ENCODE results near the gene GDE1. TPM values are rescaled to one million over a fixed set of nuclear protein-coding genes. Genes with fewer than 3 reads are reported as not detected.

Gene GDE1
- total RNA-seq, 1 experiment from 2014 or later: 65.7 TPM

DNA sequence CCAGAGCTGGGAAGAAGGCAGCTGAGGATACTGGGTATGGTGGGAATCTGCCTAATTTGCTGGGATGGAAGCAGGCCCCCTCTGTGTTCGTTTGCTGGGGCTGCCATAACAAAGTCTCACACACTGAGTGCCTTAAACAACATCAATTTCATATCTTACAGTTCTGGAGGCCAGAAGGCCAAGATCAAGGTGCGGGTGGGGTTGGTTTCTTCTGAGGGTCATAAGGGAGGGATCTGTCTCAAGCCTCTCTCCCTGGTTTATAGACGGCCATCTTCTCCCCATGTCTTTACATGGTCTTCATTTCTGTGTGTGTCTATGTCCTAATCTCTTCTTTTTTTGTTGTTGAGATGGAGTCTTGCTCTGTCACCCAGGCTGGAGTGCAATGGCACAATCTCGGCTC lies 35.8 kb downstream of the GDE1 start:
- no peak overlapping the region for H3K27ac Mint-ChIP-seq
- ChIA-PET POLR2A (interaction anchor here (0.6 kb wide), 1 partner anchor 61 kb away, joined by 8 read pairs; no protein-coding TSS in a partner anchor), CTCF (no interaction called here)
- no peaks in the 10 kb centered on the region for H3K9me3 Mint-ChIP-seq
- no peak overlapping the region for H3K4me3 Mint-ChIP-seq
- TF ChIP-seq NR2C2 (CRISPR knock-in tag; IDR thresholded peaks at IDR 0.05) (no peak), ETV6 (CRISPR knock-in tag; IDR thresholded peaks at IDR 0.05) (no peak), CREB1 (CRISPR knock-in tag; IDR thresholded peaks at IDR 0.05) (no peak), ELF4 (CRISPR knock-in tag; IDR thresholded peaks at IDR 0.05; ENCODE audit: low read depth) (no peak), ZNF263 (CRISPR knock-in tag; IDR thresholded peaks at IDR 0.05; ENCODE audit: low read depth) (no peak), GABPB1 (CRISPR knock-in tag; IDR thresholded peaks at IDR 0.05) (no peak), SOX15 (CRISPR knock-in tag; IDR thresholded peaks at IDR 0.05) (no peak), MXD4 (CRISPR knock-in tag; IDR thresholded peaks at IDR 0.05; ENCODE audit: borderline replicate concordance) (no peak), ZNF232 (CRISPR knock-in tag; IDR thresholded peaks at IDR 0.05) (no peak), ESRRA (CRISPR knock-in tag; IDR thresholded peaks at IDR 0.05; ENCODE audit: borderline replicate concordance) (no peak), NFE2L1 (CRISPR knock-in tag; IDR thresholded peaks at IDR 0.05) (no peak), ZBTB21 (CRISPR knock-in tag; IDR thresholded peaks at IDR 0.05; ENCODE audit: borderline replicate concordance) (no peak), JAZF1 (CRISPR knock-in tag; IDR thresholded peaks at IDR 0.05) (no peak)
- TF ChIP-seq, protein P1, sequence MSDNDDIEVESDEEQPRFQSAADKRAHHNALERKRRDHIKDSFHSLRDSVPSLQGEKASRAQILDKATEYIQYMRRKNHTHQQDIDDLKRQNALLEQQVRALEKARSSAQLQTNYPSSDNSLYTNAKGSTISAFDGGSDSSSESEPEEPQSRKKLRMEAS (CRISPR knock-in tag; IDR thresholded peaks at IDR 0.05): no peak
- TF ChIP-seq, protein P2, sequence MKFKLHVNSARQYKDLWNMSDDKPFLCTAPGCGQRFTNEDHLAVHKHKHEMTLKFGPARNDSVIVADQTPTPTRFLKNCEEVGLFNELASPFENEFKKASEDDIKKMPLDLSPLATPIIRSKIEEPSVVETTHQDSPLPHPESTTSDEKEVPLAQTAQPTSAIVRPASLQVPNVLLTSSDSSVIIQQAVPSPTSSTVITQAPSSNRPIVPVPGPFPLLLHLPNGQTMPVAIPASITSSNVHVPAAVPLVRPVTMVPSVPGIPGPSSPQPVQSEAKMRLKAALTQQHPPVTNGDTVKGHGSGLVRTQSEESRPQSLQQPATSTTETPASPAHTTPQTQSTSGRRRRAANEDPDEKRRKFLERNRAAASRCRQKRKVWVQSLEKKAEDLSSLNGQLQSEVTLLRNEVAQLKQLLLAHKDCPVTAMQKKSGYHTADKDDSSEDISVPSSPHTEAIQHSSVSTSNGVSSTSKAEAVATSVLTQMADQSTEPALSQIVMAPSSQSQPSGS (CRISPR knock-in tag; IDR thresholded peaks at IDR 0.05; ENCODE audit: borderline replicate concordance, low read depth): no peak
- TF ChIP-seq, protein P3, sequence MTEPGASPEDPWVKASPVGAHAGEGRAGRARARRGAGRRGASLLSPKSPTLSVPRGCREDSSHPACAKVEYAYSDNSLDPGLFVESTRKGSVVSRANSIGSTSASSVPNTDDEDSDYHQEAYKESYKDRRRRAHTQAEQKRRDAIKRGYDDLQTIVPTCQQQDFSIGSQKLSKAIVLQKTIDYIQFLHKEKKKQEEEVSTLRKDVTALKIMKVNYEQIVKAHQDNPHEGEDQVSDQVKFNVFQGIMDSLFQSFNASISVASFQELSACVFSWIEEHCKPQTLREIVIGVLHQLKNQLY (CRISPR knock-in tag; IDR thresholded peaks at IDR 0.05): no peak
- TF ChIP-seq, protein P4, sequence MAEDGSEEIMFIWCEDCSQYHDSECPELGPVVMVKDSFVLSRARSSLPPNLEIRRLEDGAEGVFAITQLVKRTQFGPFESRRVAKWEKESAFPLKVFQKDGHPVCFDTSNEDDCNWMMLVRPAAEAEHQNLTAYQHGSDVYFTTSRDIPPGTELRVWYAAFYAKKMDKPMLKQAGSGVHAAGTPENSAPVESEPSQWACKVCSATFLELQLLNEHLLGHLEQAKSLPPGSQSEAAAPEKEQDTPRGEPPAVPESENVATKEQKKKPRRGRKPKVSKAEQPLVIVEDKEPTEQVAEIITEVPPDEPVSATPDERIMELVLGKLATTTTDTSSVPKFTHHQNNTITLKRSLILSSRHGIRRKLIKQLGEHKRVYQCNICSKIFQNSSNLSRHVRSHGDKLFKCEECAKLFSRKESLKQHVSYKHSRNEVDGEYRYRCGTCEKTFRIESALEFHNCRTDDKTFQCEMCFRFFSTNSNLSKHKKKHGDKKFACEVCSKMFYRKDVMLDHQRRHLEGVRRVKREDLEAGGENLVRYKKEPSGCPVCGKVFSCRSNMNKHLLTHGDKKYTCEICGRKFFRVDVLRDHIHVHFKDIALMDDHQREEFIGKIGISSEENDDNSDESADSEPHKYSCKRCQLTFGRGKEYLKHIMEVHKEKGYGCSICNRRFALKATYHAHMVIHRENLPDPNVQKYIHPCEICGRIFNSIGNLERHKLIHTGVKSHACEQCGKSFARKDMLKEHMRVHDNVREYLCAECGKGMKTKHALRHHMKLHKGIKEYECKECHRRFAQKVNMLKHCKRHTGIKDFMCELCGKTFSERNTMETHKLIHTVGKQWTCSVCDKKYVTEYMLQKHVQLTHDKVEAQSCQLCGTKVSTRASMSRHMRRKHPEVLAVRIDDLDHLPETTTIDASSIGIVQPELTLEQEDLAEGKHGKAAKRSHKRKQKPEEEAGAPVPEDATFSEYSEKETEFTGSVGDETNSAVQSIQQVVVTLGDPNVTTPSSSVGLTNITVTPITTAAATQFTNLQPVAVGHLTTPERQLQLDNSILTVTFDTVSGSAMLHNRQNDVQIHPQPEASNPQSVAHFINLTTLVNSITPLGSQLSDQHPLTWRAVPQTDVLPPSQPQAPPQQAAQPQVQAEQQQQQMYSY (CRISPR knock-in tag; IDR thresholded peaks at IDR 0.05): no peak
- TF ChIP-seq, protein P5, sequence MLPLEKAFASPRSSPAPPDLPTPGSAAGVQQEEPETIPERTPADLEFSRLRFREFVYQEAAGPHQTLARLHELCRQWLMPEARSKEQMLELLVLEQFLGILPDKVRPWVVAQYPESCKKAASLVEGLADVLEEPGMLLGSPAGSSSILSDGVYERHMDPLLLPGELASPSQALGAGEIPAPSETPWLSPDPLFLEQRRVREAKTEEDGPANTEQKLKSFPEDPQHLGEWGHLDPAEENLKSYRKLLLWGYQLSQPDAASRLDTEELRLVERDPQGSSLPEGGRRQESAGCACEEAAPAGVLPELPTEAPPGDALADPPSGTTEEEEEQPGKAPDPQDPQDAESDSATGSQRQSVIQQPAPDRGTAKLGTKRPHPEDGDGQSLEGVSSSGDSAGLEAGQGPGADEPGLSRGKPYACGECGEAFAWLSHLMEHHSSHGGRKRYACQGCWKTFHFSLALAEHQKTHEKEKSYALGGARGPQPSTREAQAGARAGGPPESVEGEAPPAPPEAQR (CRISPR knock-in tag; IDR thresholded peaks at IDR 0.05): no peak
- peaks cover 30% of the 10 kb centered on the region for H3K4me1 Mint-ChIP-seq
- ATAC-seq (no peak), DNase-seq (ENCODE audit: low spot score) (no peak)
- H3K36me3 Mint-ChIP-seq: 0 out of 2 replicates have a peak, but pooled peaks cover 5% of the 10 kb centered on the region
- peaks cover 6% of the 10 kb centered on the region; the same call in 1 of the 2 replicates for H3K27me3 Mint-ChIP-seq (ENCODE audit: low read depth)

DNA sequence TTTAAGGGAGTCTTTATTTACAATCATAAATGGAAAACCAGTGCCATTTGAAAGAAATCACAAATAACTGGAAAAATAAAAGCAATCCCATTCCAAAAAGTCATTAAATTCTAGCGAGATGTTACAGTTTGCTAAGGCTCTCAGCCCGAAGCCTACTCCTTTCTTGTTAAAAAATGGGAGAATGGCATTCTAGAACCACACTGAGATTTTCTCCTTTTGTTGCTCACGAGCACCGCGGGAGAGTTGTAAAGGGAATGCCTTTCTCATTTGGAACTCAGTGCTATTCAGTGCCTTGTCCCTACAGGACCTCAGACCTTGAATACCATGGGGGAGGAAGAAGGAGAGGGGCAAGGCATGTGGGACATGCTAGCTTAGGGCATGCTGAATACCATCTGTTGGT lies 36.3 kb downstream of the GDE1 start:
- DNase-seq (ENCODE audit: low spot score): no peak
- H3K27ac Mint-ChIP-seq: peak overlapping the region; percentile 13; the same call in 1 of the 2 replicates
- H3K9me3 Mint-ChIP-seq: no peaks in the 10 kb centered on the region
- H3K27me3 Mint-ChIP-seq (ENCODE audit: low read depth): peaks cover 6% of the 10 kb centered on the region; the same call in 1 of the 2 replicates
- H3K4me3 Mint-ChIP-seq: no peak overlapping the region
- no peak for ATAC-seq
- TF ChIP-seq ZBTB21 (CRISPR knock-in tag; IDR thresholded peaks at IDR 0.05; ENCODE audit: borderline replicate concordance) (no peak), ATF1 (CRISPR knock-in tag; IDR thresholded peaks at IDR 0.05) (no peak), RELA (CRISPR knock-in tag; IDR thresholded peaks at IDR 0.05; ENCODE audit: borderline replicate concordance) (no peak)
- TF ChIP-seq, protein P6, sequence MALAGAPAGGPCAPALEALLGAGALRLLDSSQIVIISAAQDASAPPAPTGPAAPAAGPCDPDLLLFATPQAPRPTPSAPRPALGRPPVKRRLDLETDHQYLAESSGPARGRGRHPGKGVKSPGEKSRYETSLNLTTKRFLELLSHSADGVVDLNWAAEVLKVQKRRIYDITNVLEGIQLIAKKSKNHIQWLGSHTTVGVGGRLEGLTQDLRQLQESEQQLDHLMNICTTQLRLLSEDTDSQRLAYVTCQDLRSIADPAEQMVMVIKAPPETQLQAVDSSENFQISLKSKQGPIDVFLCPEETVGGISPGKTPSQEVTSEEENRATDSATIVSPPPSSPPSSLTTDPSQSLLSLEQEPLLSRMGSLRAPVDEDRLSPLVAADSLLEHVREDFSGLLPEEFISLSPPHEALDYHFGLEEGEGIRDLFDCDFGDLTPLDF (CRISPR knock-in tag; IDR thresholded peaks at IDR 0.05): no peak
- TF ChIP-seq, protein P7, sequence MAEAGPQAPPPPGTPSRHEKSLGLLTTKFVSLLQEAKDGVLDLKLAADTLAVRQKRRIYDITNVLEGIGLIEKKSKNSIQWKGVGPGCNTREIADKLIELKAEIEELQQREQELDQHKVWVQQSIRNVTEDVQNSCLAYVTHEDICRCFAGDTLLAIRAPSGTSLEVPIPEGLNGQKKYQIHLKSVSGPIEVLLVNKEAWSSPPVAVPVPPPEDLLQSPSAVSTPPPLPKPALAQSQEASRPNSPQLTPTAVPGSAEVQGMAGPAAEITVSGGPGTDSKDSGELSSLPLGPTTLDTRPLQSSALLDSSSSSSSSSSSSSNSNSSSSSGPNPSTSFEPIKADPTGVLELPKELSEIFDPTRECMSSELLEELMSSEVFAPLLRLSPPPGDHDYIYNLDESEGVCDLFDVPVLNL (CRISPR knock-in tag; IDR thresholded peaks at IDR 0.05; ENCODE audit: borderline replicate concordance, low read depth): no peak
- H3K4me1 Mint-ChIP-seq: peaks cover 30% of the 10 kb centered on the region
- ChIA-PET CTCF (no interaction called here), POLR2A (interaction anchor here (0.6 kb wide), 1 partner anchor 60 kb away, joined by 8 read pairs; no protein-coding TSS in a partner anchor)
- 0 out of 2 replicates have a peak, but pooled peaks cover 5% of the 10 kb centered on the region for H3K36me3 Mint-ChIP-seq
